Measurements from ENCODE around the gene SMPD3. TPM values are rescaled to one million over a fixed set of nuclear protein-coding genes. Genes with fewer than 3 reads are reported as not detected.

The SMPD3 gene
- total RNA-seq, 2 experiments from 2014 or later: 0.89 to 1.1 TPM

- Mint-ChIP-seq H3K4me3 (no peak overlapping the region), H3K36me3 (ENCODE audit: low read depth) (no peaks in the 10 kb centered on the region), H3K4me1 (ENCODE audit: low read depth) (peaks cover 44% of the 10 kb centered on the region), H3K9me3 (no peaks in the 10 kb centered on the region), H3K27me3 (no peaks in the 10 kb centered on the region), H3K27ac (peak overlapping the region; percentile 77)
- no peaks in the 10 kb centered on the region for H3K27me3 ChIP-seq (ENCODE audit: control insufficient read depth in 1 of 2, insufficient read depth in 2 of 2, low read length in 2 of 2)
- H3K9me3 ChIP-seq (ENCODE audit: control insufficient read depth in 1 of 2, insufficient read depth in 1 of 2, low read length in 2 of 2): no peaks in the 10 kb centered on the region
- ATAC-seq (ENCODE audit: poor library complexity): no peak
- H3K4me1 ChIP-seq (ENCODE audit: insufficient read depth, low read length): peaks cover 31% of the 10 kb centered on the region
- POLR2A ChIA-PET: interaction anchor here (0.9 to 2.8 kb wide), 4 partner anchors 8 to 22 kb away, joined by 3 to 20 read pairs (median 4); partner anchors contain the start of gene SMPD3
- TF ChIP-seq, protein P1, sequence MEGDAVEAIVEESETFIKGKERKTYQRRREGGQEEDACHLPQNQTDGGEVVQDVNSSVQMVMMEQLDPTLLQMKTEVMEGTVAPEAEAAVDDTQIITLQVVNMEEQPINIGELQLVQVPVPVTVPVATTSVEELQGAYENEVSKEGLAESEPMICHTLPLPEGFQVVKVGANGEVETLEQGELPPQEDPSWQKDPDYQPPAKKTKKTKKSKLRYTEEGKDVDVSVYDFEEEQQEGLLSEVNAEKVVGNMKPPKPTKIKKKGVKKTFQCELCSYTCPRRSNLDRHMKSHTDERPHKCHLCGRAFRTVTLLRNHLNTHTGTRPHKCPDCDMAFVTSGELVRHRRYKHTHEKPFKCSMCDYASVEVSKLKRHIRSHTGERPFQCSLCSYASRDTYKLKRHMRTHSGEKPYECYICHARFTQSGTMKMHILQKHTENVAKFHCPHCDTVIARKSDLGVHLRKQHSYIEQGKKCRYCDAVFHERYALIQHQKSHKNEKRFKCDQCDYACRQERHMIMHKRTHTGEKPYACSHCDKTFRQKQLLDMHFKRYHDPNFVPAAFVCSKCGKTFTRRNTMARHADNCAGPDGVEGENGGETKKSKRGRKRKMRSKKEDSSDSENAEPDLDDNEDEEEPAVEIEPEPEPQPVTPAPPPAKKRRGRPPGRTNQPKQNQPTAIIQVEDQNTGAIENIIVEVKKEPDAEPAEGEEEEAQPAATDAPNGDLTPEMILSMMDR (IDR thresholded peaks at IDR 0.05): no peak
- CTCF ChIA-PET: interaction anchor here (0.7 kb wide), 1 partner anchor 28 kb away, joined by 3 read pairs; no protein-coding TSS in a partner anchor
- intact Hi-C loops (cut with DNase I, micrococcal nuclease): no loop called here
- no peak for DNase-seq
- H3K4me3 ChIP-seq (ENCODE audit: low read length): no peak overlapping the region
- H3K27ac ChIP-seq (ENCODE audit: low read depth in 1 of 2, low read length in 2 of 2): no peak overlapping the region
- H3K36me3 ChIP-seq (ENCODE audit: insufficient read depth, low read length): no peaks in the 10 kb centered on the region
Measured at GRCh38 chr16:68426347-68426652, 22.0 kb downstream of the SMPD3 start.

DNA sequence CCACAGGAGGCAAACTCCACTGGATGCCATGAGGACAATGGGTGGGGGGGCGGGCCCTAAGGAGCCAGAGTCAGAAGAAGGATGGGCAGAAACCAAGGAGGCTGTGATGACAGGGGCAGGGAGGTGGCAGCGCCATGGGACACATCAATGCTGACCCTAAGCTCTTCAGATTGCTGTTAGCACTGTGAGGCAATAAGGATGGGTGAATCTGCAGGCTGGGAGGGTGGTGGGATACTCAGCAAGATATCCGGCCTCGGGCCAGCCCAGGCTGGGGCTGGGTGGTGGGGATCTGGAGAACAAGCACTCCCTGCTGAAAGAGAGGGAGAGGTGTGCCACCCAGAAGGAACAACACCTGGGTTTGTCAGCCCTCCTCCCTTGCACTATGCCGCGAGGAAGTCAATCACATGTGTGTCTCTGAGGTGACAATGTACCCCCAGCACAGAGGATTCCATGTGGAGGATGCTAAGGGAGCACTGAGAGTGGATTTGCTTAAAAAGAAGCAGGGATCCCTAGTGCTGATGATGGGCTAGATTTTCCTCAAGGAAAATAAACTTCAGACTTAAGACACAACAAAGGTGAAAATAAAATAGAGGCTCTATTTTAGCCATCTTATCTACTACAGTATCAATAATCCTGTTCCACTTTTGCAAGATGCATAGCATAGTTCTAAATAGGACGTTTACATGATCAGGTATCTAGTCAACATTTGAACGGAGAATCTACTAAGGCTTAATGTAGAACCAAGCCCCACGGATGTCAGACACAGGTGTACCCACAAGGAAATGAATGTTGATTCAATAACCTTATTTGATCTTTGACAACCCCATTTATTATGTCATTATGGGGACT is 22.6 kb downstream of the SMPD3 start:
- Mint-ChIP-seq H3K36me3 (ENCODE audit: low read depth) (no peaks in the 10 kb centered on the region), H3K27ac (peak overlapping the region; percentile 77), H3K4me1 (ENCODE audit: low read depth) (peaks cover 50% of the 10 kb centered on the region), H3K9me3 (no peaks in the 10 kb centered on the region), H3K27me3 (no peaks in the 10 kb centered on the region), H3K4me3 (no peak overlapping the region)
- H3K4me1 ChIP-seq (ENCODE audit: insufficient read depth, low read length): peaks cover 37% of the 10 kb centered on the region
- H3K27ac ChIP-seq (ENCODE audit: low read depth in 1 of 2, low read length in 2 of 2): no peak overlapping the region
- TF ChIP-seq, protein P1 (IDR thresholded peaks at IDR 0.05): no peak
- ChIA-PET POLR2A (interaction anchor here (0.9 to 2.8 kb wide), 4 partner anchors 8 to 23 kb away, joined by 3 to 20 read pairs (median 4); partner anchors contain the start of gene SMPD3), CTCF (no interaction called here)
- DNase-seq (peak in 2 of 14 experiments; percentile 13 to 36), ATAC-seq (ENCODE audit: poor library complexity) (peak; percentile 80)
- no peaks in the 10 kb centered on the region for H3K27me3 ChIP-seq (ENCODE audit: control insufficient read depth in 1 of 2, insufficient read depth in 2 of 2, low read length in 2 of 2)
- no peaks in the 10 kb centered on the region for H3K36me3 ChIP-seq (ENCODE audit: insufficient read depth, low read length)
- H3K4me3 ChIP-seq (ENCODE audit: low read length): no peak overlapping the region
- intact Hi-C loops (cut with DNase I, micrococcal nuclease): no loop called here
- H3K9me3 ChIP-seq (ENCODE audit: control insufficient read depth in 1 of 2, insufficient read depth in 1 of 2, low read length in 2 of 2): no peaks in the 10 kb centered on the region

GRCh38 chr16:68423771-68424170 is 24.5 kb downstream of the SMPD3 start:
- H3K27ac Mint-ChIP-seq: no peak overlapping the region
- Histone ChIP-seq H3K9me3 (ENCODE audit: control insufficient read depth in 1 of 2, insufficient read depth in 1 of 2, low read length in 2 of 2) (no peaks in the 10 kb centered on the region), H3K27ac (ENCODE audit: low read depth in 1 of 2, low read length in 2 of 2) (no peak overlapping the region), H3K4me3 (ENCODE audit: low read length) (no peak overlapping the region), H3K4me1 (ENCODE audit: insufficient read depth, low read length) (peaks cover 56% of the 10 kb centered on the region), H3K27me3 (ENCODE audit: control insufficient read depth in 1 of 2, insufficient read depth in 2 of 2, low read length in 2 of 2) (no peaks in the 10 kb centered on the region), H3K36me3 (ENCODE audit: insufficient read depth, low read length) (no peaks in the 10 kb centered on the region)
- no peak for DNase-seq
- intact Hi-C loops (cut with DNase I, micrococcal nuclease): no loop called here
- ATAC-seq (ENCODE audit: poor library complexity): no peak
- ChIA-PET CTCF (no interaction called here), POLR2A (interaction anchor here (1.5 kb wide), 1 partner anchor 617 kb away, joined by 3 read pairs; the partner anchor contains the start of genes RANBP10 and TSNAXIP1)
- TF ChIP-seq, protein P1 (IDR thresholded peaks at IDR 0.05): no peak
- peaks cover 67% of the 10 kb centered on the region for H3K4me1 Mint-ChIP-seq (ENCODE audit: low read depth)
- peak overlapping the region; percentile 15 for H3K4me3 Mint-ChIP-seq
- H3K27me3 Mint-ChIP-seq: no peaks in the 10 kb centered on the region
- H3K36me3 Mint-ChIP-seq (ENCODE audit: low read depth): no peaks in the 10 kb centered on the region
- no peaks in the 10 kb centered on the region for H3K9me3 Mint-ChIP-seq
